Measurements from ENCODE around the gene MS4A12.
"Not testable (repeated sequence)": the region's sequence is repeated elsewhere in the genome, so short reads cannot be mapped to it uniquely, and the experiment has no call there.

MS4A12 gene, protein sequence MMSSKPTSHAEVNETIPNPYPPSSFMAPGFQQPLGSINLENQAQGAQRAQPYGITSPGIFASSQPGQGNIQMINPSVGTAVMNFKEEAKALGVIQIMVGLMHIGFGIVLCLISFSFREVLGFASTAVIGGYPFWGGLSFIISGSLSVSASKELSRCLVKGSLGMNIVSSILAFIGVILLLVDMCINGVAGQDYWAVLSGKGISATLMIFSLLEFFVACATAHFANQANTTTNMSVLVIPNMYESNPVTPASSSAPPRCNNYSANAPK

GRCh38 chr11:60492488-60493009, at the start of gene MS4A12:
TSS of gene MS4A12 (plus strand) at chr11:60492778. CDS start at chr11:60497319, 4,541 bp downstream.
- no peaks in the 10 kb centered on the region for H3K27me3 ChIP-seq (ENCODE audit: control insufficient read depth, insufficient read depth, low read length)
- H3K4me1 ChIP-seq (ENCODE audit: control insufficient read depth, insufficient read depth, low read length): no peaks in the 10 kb centered on the region
- H3K9ac ChIP-seq (ENCODE audit: low read length): no peak within 1 kb of the TSS
- H3K9me3 ChIP-seq (ENCODE audit: control insufficient read depth, low read length): no peaks in the 10 kb centered on the region
- no peak within 1 kb of the TSS for H3K4me3 ChIP-seq (ENCODE audit: low read length)
- no peaks in the 10 kb centered on the region for H3K36me3 ChIP-seq (ENCODE audit: control insufficient read depth, insufficient read depth, low read length)

GRCh38 chr11:60447070-60447469, 45.5 kb upstream of the MS4A12 start:
- no peaks in the 10 kb centered on the region for H3K9me3 ChIP-seq (ENCODE audit: control insufficient read depth, low read length)
- H3K9ac ChIP-seq (ENCODE audit: low read length): no peak overlapping the region
- H3K27me3 ChIP-seq (ENCODE audit: control insufficient read depth, insufficient read depth, low read length): no peaks in the 10 kb centered on the region
- H3K4me1 ChIP-seq (ENCODE audit: control insufficient read depth, insufficient read depth, low read length): no peaks in the 10 kb centered on the region
- H3K4me3 ChIP-seq (ENCODE audit: low read length): no peak overlapping the region
- no peaks in the 10 kb centered on the region for H3K36me3 ChIP-seq (ENCODE audit: control insufficient read depth, insufficient read depth, low read length)

DNA sequence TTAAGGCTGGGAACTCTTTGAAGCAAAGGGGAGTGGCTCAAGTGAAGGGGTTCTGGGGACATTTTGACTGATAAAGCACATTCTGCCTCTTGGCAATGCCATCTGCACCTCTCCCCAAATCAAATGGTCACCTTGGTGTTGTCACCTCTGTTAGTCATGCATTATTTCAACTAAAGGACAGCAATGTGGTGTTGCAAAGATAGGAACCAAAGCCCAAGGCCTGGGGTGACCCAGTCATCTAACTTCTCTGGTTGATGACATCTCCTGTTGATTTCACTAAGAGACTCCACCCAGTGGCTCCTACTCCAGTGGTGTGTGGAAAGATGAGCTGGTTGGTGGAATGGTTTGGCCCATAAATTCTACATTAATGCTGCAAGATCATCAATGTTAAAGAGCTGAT, 44.7 kb upstream of the MS4A12 start:
- Histone ChIP-seq H3K4me3 (ENCODE audit: low read length) (no peak overlapping the region), H3K4me1 (ENCODE audit: control insufficient read depth, insufficient read depth, low read length) (no peaks in the 10 kb centered on the region), H3K27me3 (ENCODE audit: control insufficient read depth, insufficient read depth, low read length) (no peaks in the 10 kb centered on the region), H3K9me3 (ENCODE audit: control insufficient read depth, low read length) (no peaks in the 10 kb centered on the region), H3K36me3 (ENCODE audit: control insufficient read depth, insufficient read depth, low read length) (no peaks in the 10 kb centered on the region), H3K9ac (ENCODE audit: low read length) (no peak overlapping the region)

GRCh38 chr11:60451185-60451584, 41.4 kb upstream of the MS4A12 start:
- not testable (repeated sequence) for H3K36me3 ChIP-seq (ENCODE audit: control insufficient read depth, insufficient read depth, low read length); H3K27me3 ChIP-seq (ENCODE audit: control insufficient read depth, insufficient read depth, low read length); H3K4me3 ChIP-seq (ENCODE audit: low read length); H3K4me1 ChIP-seq (ENCODE audit: control insufficient read depth, insufficient read depth, low read length); H3K9me3 ChIP-seq (ENCODE audit: control insufficient read depth, low read length); H3K9ac ChIP-seq (ENCODE audit: low read length)

- no peak overlapping the region for H3K9ac ChIP-seq (ENCODE audit: low read length)
- no peak overlapping the region for H3K4me3 ChIP-seq (ENCODE audit: low read length)
- H3K27me3 ChIP-seq (ENCODE audit: control insufficient read depth, insufficient read depth, low read length): no peaks in the 10 kb centered on the region
- no peaks in the 10 kb centered on the region for H3K36me3 ChIP-seq (ENCODE audit: control insufficient read depth, insufficient read depth, low read length)
- no peaks in the 10 kb centered on the region for H3K4me1 ChIP-seq (ENCODE audit: control insufficient read depth, insufficient read depth, low read length)
- no peaks in the 10 kb centered on the region for H3K9me3 ChIP-seq (ENCODE audit: control insufficient read depth, low read length)
Observed at GRCh38 chr11:60454212-60454611, 38.4 kb upstream of the MS4A12 start.

DNA sequence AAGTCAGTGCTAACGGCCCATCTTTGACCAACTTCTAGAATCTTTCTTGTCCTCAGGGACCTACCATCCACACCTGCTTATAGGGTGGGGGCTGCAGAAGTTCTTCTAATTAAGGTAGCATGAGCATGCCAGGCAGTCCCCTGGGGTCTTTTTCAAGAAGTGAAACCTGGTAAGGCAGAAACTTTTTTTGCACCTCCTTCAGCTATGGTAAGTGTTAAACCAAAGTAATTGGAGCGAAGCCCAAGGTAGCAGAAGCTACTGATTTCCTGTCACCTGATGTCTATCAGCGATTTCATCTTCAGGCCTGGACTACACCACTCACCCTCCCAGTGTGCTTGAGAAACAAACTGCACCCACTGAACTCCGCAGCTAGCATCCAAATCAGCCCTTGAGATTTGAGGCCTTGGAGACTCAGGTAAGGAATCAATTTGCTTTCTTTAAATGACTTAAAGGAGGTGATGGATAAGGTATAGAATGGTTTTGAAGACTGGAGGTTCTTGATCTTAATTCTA, 37.0 kb upstream of the MS4A12 start, which contains the start of gene MS4A1:
Gene MS4A1 (plus strand): TSS at position 317 of the 512 bp plus-strand sequence. CDS start 6,528 bp downstream, outside the sequence.
- no peak within 1 kb of the TSS for H3K9ac ChIP-seq (ENCODE audit: low read length)
- no peak within 1 kb of the TSS for H3K4me3 ChIP-seq (ENCODE audit: low read length)
- no peaks in the 10 kb centered on the region for H3K36me3 ChIP-seq (ENCODE audit: control insufficient read depth, insufficient read depth, low read length)
- H3K9me3 ChIP-seq (ENCODE audit: control insufficient read depth, low read length): no peaks in the 10 kb centered on the region
- H3K27me3 ChIP-seq (ENCODE audit: control insufficient read depth, insufficient read depth, low read length): no peaks in the 10 kb centered on the region
- H3K4me1 ChIP-seq (ENCODE audit: control insufficient read depth, insufficient read depth, low read length): no peaks in the 10 kb centered on the region

GRCh38 chr11:60457576-60457975, 35.0 kb upstream of the MS4A12 start:
- H3K4me1 ChIP-seq (ENCODE audit: control insufficient read depth, insufficient read depth, low read length): no peaks in the 10 kb centered on the region
- H3K36me3 ChIP-seq (ENCODE audit: control insufficient read depth, insufficient read depth, low read length): no peaks in the 10 kb centered on the region
- H3K9me3 ChIP-seq (ENCODE audit: control insufficient read depth, low read length): no peaks in the 10 kb centered on the region

GRCh38 chr11:60459345-60459744, 33.2 kb upstream of the MS4A12 start:
- H3K9me3 ChIP-seq (ENCODE audit: control insufficient read depth, low read length): no peaks in the 10 kb centered on the region
- no peaks in the 10 kb centered on the region for H3K4me1 ChIP-seq (ENCODE audit: control insufficient read depth, insufficient read depth, low read length)
- no peaks in the 10 kb centered on the region for H3K36me3 ChIP-seq (ENCODE audit: control insufficient read depth, insufficient read depth, low read length)
- no peak overlapping the region for H3K4me3 ChIP-seq (ENCODE audit: low read length)
- no peaks in the 10 kb centered on the region for H3K27me3 ChIP-seq (ENCODE audit: control insufficient read depth, insufficient read depth, low read length)
- H3K9ac ChIP-seq (ENCODE audit: low read length): no peak overlapping the region

More at GRCh38 chr11:60457576-60457975, 35.0 kb upstream of the MS4A12 start:
- Histone ChIP-seq H3K27me3 (ENCODE audit: control insufficient read depth, insufficient read depth, low read length) (no peaks in the 10 kb centered on the region), H3K4me3 (ENCODE audit: low read length) (no peak overlapping the region), H3K9ac (ENCODE audit: low read length) (no peak overlapping the region)

DNA sequence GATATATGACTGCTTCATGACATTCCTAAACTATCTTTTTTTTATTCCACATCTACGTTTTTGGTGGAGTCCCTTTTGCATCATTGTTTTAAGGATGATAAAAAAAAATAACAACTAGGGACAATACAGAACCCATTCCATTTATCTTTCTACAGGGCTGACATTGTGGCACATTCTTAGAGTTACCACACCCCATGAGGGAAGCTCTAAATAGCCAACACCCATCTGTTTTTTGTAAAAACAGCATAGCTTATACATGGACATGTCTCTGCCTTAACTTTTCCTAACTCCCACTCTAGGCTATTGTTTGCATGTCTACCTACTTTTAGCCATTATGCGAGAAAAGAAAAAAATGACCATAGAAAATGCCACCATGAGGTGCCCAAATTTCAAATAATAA, 23.7 kb upstream of the MS4A12 start:
- Histone ChIP-seq H3K9ac (ENCODE audit: low read length) (no peak overlapping the region), H3K4me1 (ENCODE audit: control insufficient read depth, insufficient read depth, low read length) (no peaks in the 10 kb centered on the region), H3K9me3 (ENCODE audit: control insufficient read depth, low read length) (no peaks in the 10 kb centered on the region), H3K27me3 (ENCODE audit: control insufficient read depth, insufficient read depth, low read length) (no peaks in the 10 kb centered on the region), H3K36me3 (ENCODE audit: control insufficient read depth, insufficient read depth, low read length) (no peaks in the 10 kb centered on the region), H3K4me3 (ENCODE audit: low read length) (no peak overlapping the region)

GRCh38 chr11:60469723-60470122, 22.9 kb upstream of the MS4A12 start:
- Histone ChIP-seq H3K9me3 (ENCODE audit: control insufficient read depth, low read length) (no peaks in the 10 kb centered on the region), H3K36me3 (ENCODE audit: control insufficient read depth, insufficient read depth, low read length) (no peaks in the 10 kb centered on the region), H3K27me3 (ENCODE audit: control insufficient read depth, insufficient read depth, low read length) (no peaks in the 10 kb centered on the region), H3K4me1 (ENCODE audit: control insufficient read depth, insufficient read depth, low read length) (no peaks in the 10 kb centered on the region), H3K4me3 (ENCODE audit: low read length) (no peak overlapping the region), H3K9ac (ENCODE audit: low read length) (no peak overlapping the region)

- Histone ChIP-seq H3K4me3 (ENCODE audit: low read length) (no peak overlapping the region), H3K9ac (ENCODE audit: low read length) (no peak overlapping the region), H3K36me3 (ENCODE audit: control insufficient read depth, insufficient read depth, low read length) (no peaks in the 10 kb centered on the region), H3K27me3 (ENCODE audit: control insufficient read depth, insufficient read depth, low read length) (no peaks in the 10 kb centered on the region), H3K4me1 (ENCODE audit: control insufficient read depth, insufficient read depth, low read length) (no peaks in the 10 kb centered on the region), H3K9me3 (ENCODE audit: control insufficient read depth, low read length) (no peaks in the 10 kb centered on the region)
Observed at GRCh38 chr11:60477035-60477445, 15.5 kb upstream of the MS4A12 start.

GRCh38 chr11:60482361-60482760, 10.2 kb upstream of the MS4A12 start:
- H3K27me3 ChIP-seq (ENCODE audit: control insufficient read depth, insufficient read depth, low read length): no peaks in the 10 kb centered on the region
- H3K9ac ChIP-seq (ENCODE audit: low read length): no peak overlapping the region
- no peaks in the 10 kb centered on the region for H3K36me3 ChIP-seq (ENCODE audit: control insufficient read depth, insufficient read depth, low read length)
- no peaks in the 10 kb centered on the region for H3K4me1 ChIP-seq (ENCODE audit: control insufficient read depth, insufficient read depth, low read length)
- H3K9me3 ChIP-seq (ENCODE audit: control insufficient read depth, low read length): no peaks in the 10 kb centered on the region
- no peak overlapping the region for H3K4me3 ChIP-seq (ENCODE audit: low read length)

Measured in mucosa of stomach (tissue), 1 donor.